Choroid plexus epithelial cell (primary cell): Measurements from ENCODE around the gene LEUTX.

Source experiments
- DNase-seq: peaks from one replicate; pipeline ENCODE4 v3.0.0-alpha.2; 2010; ENCODE audit warnings: low read depth
- H3K4me3 ChIP-seq: 2 replicates; pipeline ENCODE4 v1.5.1; 2011; ENCODE audit warnings: low read depth, mild to moderate bottlenecking, control low read depth, low read length, moderate library complexity
- CTCF ChIP-seq: conservative IDR thresholded peaks from 2 replicates; pipeline ENCODE4 v1.5.1; 2011; ENCODE audit warnings: low read depth, mild to moderate bottlenecking, control low read depth, inconsistent platforms, low read length, moderate library complexity

The LEUTX gene

GRCh38 chr19:39778763-39779162, at the start of gene LEUTX:
TSS of gene LEUTX (plus strand) at chr19:39778854. CDS start at chr19:39778921, 67 bp downstream.
- H3K4me3 ChIP-seq: no peak within 1 kb of the TSS
- no peak for TF ChIP-seq CTCF
- DNase-seq: no peak

DNA sequence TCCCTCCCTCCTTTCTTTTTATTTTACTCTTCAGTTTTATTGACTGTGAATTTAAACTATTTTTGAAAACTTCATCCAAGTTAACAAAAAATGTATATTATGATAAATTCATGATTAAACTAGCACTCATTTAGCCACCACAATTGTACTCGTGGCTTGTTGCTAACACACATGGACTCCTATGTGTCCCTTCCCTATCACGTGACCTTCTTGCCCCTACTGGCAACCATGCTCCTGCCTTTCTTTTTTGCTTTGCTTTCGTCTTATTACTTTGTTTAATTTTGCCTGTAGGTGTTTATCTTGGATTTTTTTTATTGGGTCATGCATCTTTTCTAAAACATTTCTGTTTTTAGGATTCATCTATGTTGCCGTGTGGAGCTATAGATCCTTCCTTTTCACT, 49.1 kb upstream of the LEUTX start:
- no peak for DNase-seq
- no peak for TF ChIP-seq CTCF
- H3K4me3 ChIP-seq: no peak overlapping the region

GRCh38 chr19:39731685-39732084, 47.0 kb upstream of the LEUTX start:
- no peak overlapping the region for H3K4me3 ChIP-seq
- TF ChIP-seq CTCF: no peak
- no peak for DNase-seq

DNA sequence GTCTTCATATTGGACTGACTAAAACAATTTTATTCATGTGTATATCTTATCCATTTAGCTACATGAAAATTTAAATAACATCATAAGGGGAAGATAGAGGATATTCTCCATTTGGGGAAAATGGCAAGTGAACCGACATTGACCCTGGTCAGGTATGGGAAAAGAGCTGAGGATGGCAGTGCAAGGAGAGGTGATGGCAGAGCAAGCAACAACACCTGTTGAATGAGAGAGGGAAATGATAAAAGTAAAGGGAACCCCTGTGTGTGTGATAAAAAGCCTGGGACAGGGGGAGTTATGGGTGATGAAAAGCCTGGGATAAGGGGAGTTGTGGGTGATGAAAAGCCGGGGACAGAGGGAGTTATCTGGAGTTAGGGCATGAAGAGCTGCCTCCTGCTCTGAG, 44.8 kb upstream of the LEUTX start:
- DNase-seq: no peak
- TF ChIP-seq CTCF: no peak
- H3K4me3 ChIP-seq: no peak overlapping the region

DNA sequence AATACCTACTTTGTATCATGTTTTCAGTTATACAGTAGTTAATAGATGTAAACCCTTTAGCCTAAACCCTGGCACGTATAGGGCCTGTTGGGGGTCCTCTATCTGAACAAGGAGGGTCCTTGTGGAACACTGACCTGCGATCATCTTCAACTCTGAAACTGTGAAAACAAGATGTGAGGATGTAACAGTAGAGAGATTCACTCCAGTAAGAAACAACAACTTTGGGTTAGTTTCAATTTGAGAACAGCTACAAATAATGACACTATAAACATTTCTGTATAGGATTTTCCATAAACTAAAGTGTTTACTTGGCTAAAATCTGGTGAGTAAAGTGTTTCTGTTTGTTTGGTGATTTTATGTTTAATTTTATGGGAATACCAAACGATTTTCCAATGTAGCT, 43.0 kb upstream of the LEUTX start:
- no peak for TF ChIP-seq CTCF
- DNase-seq: no peak
- no peak overlapping the region for H3K4me3 ChIP-seq

DNA sequence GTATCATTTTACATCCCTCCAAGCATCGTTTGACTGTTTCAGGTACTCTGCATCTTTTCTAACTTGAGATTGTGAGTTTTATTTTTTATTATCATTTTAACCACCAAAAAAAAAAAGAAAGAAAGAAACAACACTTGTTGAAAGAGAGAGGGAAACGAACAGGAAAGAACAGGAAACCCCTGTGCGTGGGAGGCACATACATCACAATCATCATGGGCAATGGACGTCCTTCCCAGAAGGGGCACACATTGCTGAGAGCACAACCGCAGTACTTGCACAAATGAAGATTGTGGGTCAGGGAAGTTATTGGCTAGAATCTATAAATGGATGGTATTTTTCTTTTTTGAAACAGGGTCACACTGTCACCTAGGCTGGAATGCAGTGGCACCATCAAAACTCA, 42.6 kb upstream of the LEUTX start:
- TF ChIP-seq CTCF: no peak
- DNase-seq: no peak
- H3K4me3 ChIP-seq: no peak overlapping the region

GRCh38 chr19:39737351-39737750, 41.3 kb upstream of the LEUTX start:
- H3K4me3 ChIP-seq: no peak overlapping the region
- TF ChIP-seq CTCF: no peak
- no peak for DNase-seq
